Ovary (tissue), 9 donors: ENCODE measurements around the gene FAM20A. TPM values are rescaled to one million over a fixed set of nuclear protein-coding genes. Genes with fewer than 3 reads are reported as not detected.
A peak's percentile ranks its signal among the peaks of the same experiment; 100 is the strongest.
"Not testable (repeated sequence)": the region's sequence is repeated elsewhere in the genome, so short reads cannot be mapped to it uniquely, and the experiment has no call there.

Source experiments
- DNase-seq, 5 donors: peaks; one replicate each; pipeline ENCODE4 v3.0.0-alpha.2; 2019 to 2020
- H3K27ac ChIP-seq, 2 donors: fragments of 200-600 bp; one replicate each; pipeline versions ENCODE4 v1.5.1 to v1.8.0; 2019 to 2022
- H3K27me3 ChIP-seq: fragments of 200-600 bp; one replicate; pipeline ENCODE4 v1.8.0; 2022
- H3K36me3 ChIP-seq: fragments of 200-600 bp; sonication (generic); one replicate; pipeline ENCODE4 v1.5.1; 2019
- H3K4me1 ChIP-seq: one replicate; pipeline ENCODE4 v1.8.1; 2013; ENCODE audit warnings: mild to moderate bottlenecking, moderate library complexity; ENCODE audit not compliant: insufficient read depth
- H3K4me3 ChIP-seq: fragments of 200-600 bp; sonication (generic); one replicate; pipeline ENCODE4 v1.5.1; 2017
- H3K9me3 ChIP-seq, 2 donors: fragments of 200-600 bp in 1 of 2; sonication (generic) in 1 of 2; one replicate each; pipeline versions ENCODE4 v1.5.1 to v1.8.1; 2013 to 2019; ENCODE audit warnings: mild to moderate bottlenecking in 1 of 2, moderate library complexity in 1 of 2
- EP300 ChIP-seq: sonication (generic); formaldehyde crosslinking; IDR thresholded peaks from one replicate; pipeline ENCODE4 v1.6.1; 2017; ENCODE audit warnings: antibody characterized with exemption
- POLR2A ChIP-seq: fragments of 450-650 bp; IDR thresholded peaks from one replicate; pipeline ENCODE4 v1.6.1; 2017; ENCODE audit warnings: antibody characterized with exemption, mild to moderate bottlenecking, moderate library complexity
- WGBS, 3 donors: extraction: QIAGEN DNeasy Blood & Tissue Kit in 1 of 3; methylation state at CpG; one replicate each; pipeline versions ENCODE4 v1.1.5 to v1.1.7; 2013 to 2017; 5-methylcytosine and 5-hydroxymethylcytosine counted together
- intact Hi-C, 4 donors: fragments of 100-400 bp; cut with DNase I; formaldehyde crosslinking; loops; one replicate each; pipeline versions ENCODE4 v1.11.0 to v1.15.1; 2022 to 2023
- polyA plus RNA-seq, 2 donors: library from polyadenylated mRNA; stranded (reverse); fragments of 200-250 nt in 1 of 2; fragments of 350-450 nt in 1 of 2; fragmentation: Illumina TruSeq in 1 of 2; extraction: RNeasy Lipid Tissue Mini Kit (QIAGEN cat#74804) in 1 of 2; gene quantifications; one replicate each; pipeline ENCODE4 v1.2.3, GENCODE V29; 2013 to 2014
- total RNA-seq, 7 donors: library from RNA; depleted of rRNA in 2 of 7; stranded (reverse); fragments of >200 nt in 2 of 7; fragmentation: NEBNext Ultra II Directional in 3 of 7; extraction: Animal tissue kit (Norgen Biotek cat#: 25700) in 3 of 7; gene quantifications; one replicate each; pipeline versions ENCODE4 v1.1.0 to v1.2.4, GENCODE V29; 2016 to 2023
- TF ChIP-seq, protein P1 (sequence below), 3 donors: fragments of 450-650 bp in 2 of 3; fragments of 200-600 bp in 1 of 3; IDR thresholded peaks; one replicate each; pipeline versions ENCODE4 v1.5.1 to v1.8.0; 2016 to 2022; ENCODE audit warnings: antibody characterized with exemption in 3 of 3, mild to moderate bottlenecking in 1 of 3
- donor health status: DM: no; HTN: no; CAD: no; lungs with moderate emphysema.
- donor health status: DM: no; HTN: no; CAD: no.
- donor health status: Bipolar disorder and iron deficiency.
- donor health status: DM: yes; HTN: yes; CAD: no.
- donor health status: DM: no; HTN: no; CAD: no.
- donor health status: DM: yes; HTN: yes; CAD: no.

Gene FAM20A
- total and polyA plus RNA-seq, 9 donors, result 4.9 to 75.8 (median 19.7) TPM

DNA sequence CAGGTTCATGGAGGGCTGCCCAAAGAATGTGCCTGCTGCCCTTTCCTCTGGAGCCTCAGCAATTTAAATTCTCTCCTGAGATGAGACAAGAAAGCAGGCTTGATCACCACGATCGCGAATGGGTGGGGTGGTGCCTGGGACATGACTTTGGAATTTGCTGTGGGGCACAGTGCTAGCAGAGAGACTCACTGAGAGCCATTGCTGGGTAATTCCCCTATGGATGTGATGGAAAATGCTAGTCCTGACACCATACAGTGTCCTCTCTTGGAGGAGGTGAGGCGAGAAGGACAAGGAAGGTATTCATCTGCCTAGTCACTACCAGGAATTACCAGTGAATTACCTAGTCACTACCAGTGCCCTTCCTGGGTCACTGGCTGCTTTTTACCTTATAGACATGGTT lies 15.5 kb downstream of the FAM20A start:
- TF ChIP-seq POLR2A (no peak), EP300 (no peak)
- Histone ChIP-seq H3K36me3 (no peaks in the 10 kb centered on the region), H3K4me3 (no peak overlapping the region), H3K9me3 (no peaks in the 10 kb centered on the region), H3K4me1 (peaks cover 2% of the 10 kb centered on the region), H3K27me3 (no peaks in the 10 kb centered on the region), H3K27ac (no peak overlapping the region)
- DNase-seq, result no peak
- intact Hi-C loops, result no loop called here
- WGBS, 3 donors, result 77 to 85% (median 77%) methylated on average over 4 of the region's 4 CpGs

DNA sequence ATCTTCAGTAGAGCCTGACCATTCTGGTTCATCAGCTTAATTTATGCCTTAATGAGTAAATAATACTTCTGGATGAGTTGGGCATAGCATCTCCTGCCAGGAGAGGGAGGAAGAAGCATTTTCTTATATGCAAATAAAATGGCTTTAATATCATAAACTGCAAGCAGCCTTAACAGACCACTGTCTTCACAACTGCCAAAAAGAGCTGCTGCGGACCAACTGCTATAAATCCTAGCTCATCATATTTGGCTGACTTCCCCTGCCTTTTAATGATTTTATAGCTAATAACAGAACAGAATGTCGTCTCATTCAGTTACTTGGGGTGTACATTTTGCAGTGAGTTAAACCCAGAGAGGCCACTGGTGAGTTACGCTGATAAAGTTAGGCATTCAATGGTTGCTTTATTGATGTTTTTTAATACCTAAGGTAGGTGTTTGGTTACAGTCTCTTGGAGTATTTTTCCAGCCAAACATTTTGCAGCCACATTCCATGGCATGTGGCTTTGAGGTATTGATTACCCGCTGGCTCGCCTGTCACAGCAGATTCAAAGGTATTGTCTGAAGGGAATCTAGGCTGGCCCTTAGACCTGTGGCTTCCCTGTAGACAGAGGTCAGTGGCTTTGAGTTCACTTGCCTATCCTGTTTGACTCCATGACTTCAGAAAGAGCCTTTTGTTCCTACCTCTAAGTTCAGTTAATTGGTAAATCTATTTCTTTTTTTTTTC lies 16.4 kb downstream of the FAM20A start:
- Histone ChIP-seq H3K27ac (no peak overlapping the region), H3K36me3 (no peaks in the 10 kb centered on the region), H3K27me3 (no peaks in the 10 kb centered on the region), H3K4me3 (no peak overlapping the region), H3K9me3 (no peaks in the 10 kb centered on the region), H3K4me1 (peaks cover 4% of the 10 kb centered on the region)
- intact Hi-C loops, result no loop called here
- TF ChIP-seq, protein P1, sequence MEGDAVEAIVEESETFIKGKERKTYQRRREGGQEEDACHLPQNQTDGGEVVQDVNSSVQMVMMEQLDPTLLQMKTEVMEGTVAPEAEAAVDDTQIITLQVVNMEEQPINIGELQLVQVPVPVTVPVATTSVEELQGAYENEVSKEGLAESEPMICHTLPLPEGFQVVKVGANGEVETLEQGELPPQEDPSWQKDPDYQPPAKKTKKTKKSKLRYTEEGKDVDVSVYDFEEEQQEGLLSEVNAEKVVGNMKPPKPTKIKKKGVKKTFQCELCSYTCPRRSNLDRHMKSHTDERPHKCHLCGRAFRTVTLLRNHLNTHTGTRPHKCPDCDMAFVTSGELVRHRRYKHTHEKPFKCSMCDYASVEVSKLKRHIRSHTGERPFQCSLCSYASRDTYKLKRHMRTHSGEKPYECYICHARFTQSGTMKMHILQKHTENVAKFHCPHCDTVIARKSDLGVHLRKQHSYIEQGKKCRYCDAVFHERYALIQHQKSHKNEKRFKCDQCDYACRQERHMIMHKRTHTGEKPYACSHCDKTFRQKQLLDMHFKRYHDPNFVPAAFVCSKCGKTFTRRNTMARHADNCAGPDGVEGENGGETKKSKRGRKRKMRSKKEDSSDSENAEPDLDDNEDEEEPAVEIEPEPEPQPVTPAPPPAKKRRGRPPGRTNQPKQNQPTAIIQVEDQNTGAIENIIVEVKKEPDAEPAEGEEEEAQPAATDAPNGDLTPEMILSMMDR (IDR thresholded peaks at IDR 0.05), result no peak
- TF ChIP-seq EP300, result no peak
- TF ChIP-seq POLR2A, result no peak
- WGBS, 3 donors, result 51 to 57% (median 53%) methylated on average over 5 of the region's 5 CpGs
- DNase-seq, result no peak

- H3K27me3 ChIP-seq, intact Hi-C loops, H3K27ac ChIP-seq, H3K36me3 ChIP-seq, H3K9me3 ChIP-seq, H3K4me3 ChIP-seq, DNase-seq, H3K4me1 ChIP-seq: not testable (repeated sequence)
- WGBS, 3 donors, result 56 to 61% (median 60%) methylated on average over 6 of the region's 6 CpGs
Measured at GRCh38 chr17:68582867-68583266, 18.3 kb downstream of the FAM20A start.

GRCh38 chr17:68581863-68582645 lies 19.1 kb downstream of the FAM20A start:
- intact Hi-C loops, result no loop called here

GRCh38 chr17:68580236-68580770 lies 20.9 kb downstream of the FAM20A start:
- Histone ChIP-seq H3K4me3 (no peak overlapping the region), H3K36me3 (no peaks in the 10 kb centered on the region), H3K9me3 (no peaks in the 10 kb centered on the region), H3K27me3 (no peaks in the 10 kb centered on the region), H3K27ac (peak overlapping the region in 1 of 2 donors; percentile 68), H3K4me1 (peaks cover 19% of the 10 kb centered on the region)
- intact Hi-C loops, result no loop called here
- DNase-seq, result peak; percentile 49 to 73 (median 59)
- TF ChIP-seq, protein P1 (IDR thresholded peaks at IDR 0.05), result no peak
- TF ChIP-seq EP300, result peak; percentile 85
- WGBS, 3 donors, result 8 to 12% (median 9%) methylated on average over 6 of the region's 6 CpGs

More at GRCh38 chr17:68581863-68582645, 19.1 kb downstream of the FAM20A start:
- no peaks in the 10 kb centered on the region for H3K27me3 ChIP-seq
- TF ChIP-seq, protein P1 (IDR thresholded peaks at IDR 0.05), result no peak
- TF ChIP-seq EP300 (no peak), POLR2A (no peak)
- no peaks in the 10 kb centered on the region for H3K36me3 ChIP-seq
- no peak overlapping the region for H3K27ac ChIP-seq
- no peak overlapping the region for H3K4me3 ChIP-seq
- DNase-seq, result no peak
- 92 to 93% (median 93%) methylated on average over 9 of the region's 9 CpGs for WGBS, 3 donors
- no peaks in the 10 kb centered on the region for H3K9me3 ChIP-seq
- H3K4me1 ChIP-seq, result peaks cover 12% of the 10 kb centered on the region
